ENCODE results near the gene VASN. TPM values are rescaled to one million over a fixed set of nuclear protein-coding genes. Genes with fewer than 3 reads are reported as not detected.

Gene VASN
- total RNA-seq, 1 donor from 2014 or later = 13.0 TPM

DNA sequence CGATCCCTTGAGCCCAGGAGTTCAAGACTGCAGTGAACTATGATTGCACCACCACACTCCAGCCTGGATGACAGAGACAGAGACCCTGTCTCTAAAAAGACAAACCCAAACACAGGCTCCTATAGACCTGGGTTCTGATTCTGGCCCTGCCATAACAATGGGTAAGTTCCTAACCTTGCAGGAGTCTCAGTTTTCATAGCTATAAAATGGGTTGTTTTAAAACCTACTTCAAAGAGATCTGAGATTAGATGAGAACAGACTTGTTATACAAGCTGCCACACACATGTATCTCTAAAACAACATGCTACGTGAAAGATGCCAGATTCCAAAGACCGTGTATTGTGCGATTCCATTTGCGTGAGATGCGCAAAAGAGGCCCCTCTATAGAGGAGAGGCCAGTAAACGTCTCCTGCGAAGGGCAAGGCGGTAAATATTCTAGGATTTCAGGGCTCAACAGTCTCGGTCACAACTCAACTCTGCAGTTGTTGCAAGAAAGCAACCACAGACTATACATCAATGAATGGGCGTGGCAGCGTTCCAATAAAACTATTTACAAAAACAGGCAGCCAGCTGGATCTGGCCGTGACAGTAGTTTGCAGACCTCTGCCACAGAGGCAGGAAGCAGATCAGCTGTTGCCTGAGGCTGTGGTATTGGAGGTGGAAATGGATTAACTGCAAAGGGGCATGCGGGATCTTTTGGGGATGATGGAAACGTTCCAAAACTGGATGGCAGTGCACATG, 38.9 kb downstream of the VASN start:
- peaks cover 11 to 17% (median 14%) of the 10 kb centered on the region in 3 donors for H3K36me3 ChIP-seq (ENCODE audit: control insufficient read depth in 3 of 3, insufficient read depth in 3 of 3, low read length in 3 of 3)
- no peak overlapping the region for H3K27ac ChIP-seq (ENCODE audit: low read depth, low read length)
- H3K9me3 ChIP-seq (ENCODE audit: control insufficient read depth in 3 of 3, low read length in 3 of 3) = no peaks in the 10 kb centered on the region
- H3K4me1 ChIP-seq (ENCODE audit: control insufficient read depth in 3 of 3, insufficient read depth in 3 of 3, low read length in 3 of 3) = peaks cover 34 to 47% (median 35%) of the 10 kb centered on the region in 3 donors
- H3K9ac ChIP-seq (ENCODE audit: low read depth in 1 of 3, low read length in 3 of 3) = peak overlapping the region in 1 of 3 donors; percentile 9
- no peaks in the 10 kb centered on the region for H3K27me3 ChIP-seq (ENCODE audit: control insufficient read depth in 3 of 3, insufficient read depth in 3 of 3, low read length in 3 of 3)
- H3K4me3 ChIP-seq (ENCODE audit: low read length in 3 of 3) = no peak overlapping the region

DNA sequence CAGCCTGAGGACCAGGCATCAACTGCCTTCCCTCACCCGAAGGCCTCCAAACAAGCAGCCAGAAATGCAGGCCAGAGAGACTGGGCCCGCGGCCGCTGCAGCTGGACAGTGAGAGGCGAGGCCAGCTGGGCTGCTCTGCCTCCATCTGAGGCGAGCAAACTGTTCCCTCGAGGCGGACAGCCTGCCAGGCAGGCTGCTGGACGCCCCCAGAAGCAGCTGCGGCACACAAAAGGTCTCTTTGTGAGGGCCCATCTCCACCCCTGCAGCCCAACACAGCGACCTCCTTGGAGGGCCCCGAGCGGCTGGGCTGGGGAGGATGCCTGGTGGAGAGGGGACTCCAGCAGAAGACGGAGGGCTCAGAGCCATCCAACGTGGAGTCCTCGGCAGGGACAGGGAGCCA, 40.0 kb downstream of the VASN start:
- H3K9ac ChIP-seq (ENCODE audit: low read depth in 1 of 3, low read length in 3 of 3) = no peak overlapping the region

DNA sequence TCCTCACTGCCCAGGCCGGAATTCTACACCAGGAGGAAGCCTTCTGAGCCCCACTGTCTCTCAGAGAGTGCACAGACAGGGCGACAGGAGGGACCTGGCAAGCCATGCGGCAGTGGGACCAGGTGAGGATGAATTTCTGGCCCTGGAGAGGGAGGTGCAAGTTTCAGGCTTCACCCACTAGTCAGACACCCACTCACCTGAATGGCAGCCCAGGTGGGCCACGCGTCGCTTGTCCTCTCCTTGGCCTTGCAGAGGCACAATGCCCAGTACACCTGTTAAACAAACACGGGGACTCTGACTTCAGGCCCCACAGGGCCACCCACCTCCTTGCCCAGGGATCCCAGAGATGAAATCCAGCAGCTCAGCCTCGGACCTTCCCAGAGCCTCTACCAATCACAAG, 40.5 kb downstream of the VASN start:
- H3K27me3 ChIP-seq (ENCODE audit: control insufficient read depth in 3 of 3, insufficient read depth in 3 of 3, low read length in 3 of 3) = no peaks in the 10 kb centered on the region
- H3K27ac ChIP-seq (ENCODE audit: low read depth, low read length) = no peak overlapping the region
- H3K9ac ChIP-seq (ENCODE audit: low read depth in 1 of 3, low read length in 3 of 3) = no peak overlapping the region
- peaks cover 11 to 13% (median 12%) of the 10 kb centered on the region in 3 donors for H3K36me3 ChIP-seq (ENCODE audit: control insufficient read depth in 3 of 3, insufficient read depth in 3 of 3, low read length in 3 of 3)
- H3K4me1 ChIP-seq (ENCODE audit: control insufficient read depth in 3 of 3, insufficient read depth in 3 of 3, low read length in 3 of 3) = peaks cover 41 to 51% (median 43%) of the 10 kb centered on the region in 3 donors
- H3K4me3 ChIP-seq (ENCODE audit: low read length in 3 of 3) = no peak overlapping the region
- no peaks in the 10 kb centered on the region for H3K9me3 ChIP-seq (ENCODE audit: control insufficient read depth in 3 of 3, low read length in 3 of 3)

More for the DNA sequence above, 40.0 kb downstream of the VASN start:
- Histone ChIP-seq H3K27me3 (ENCODE audit: control insufficient read depth in 3 of 3, insufficient read depth in 3 of 3, low read length in 3 of 3) (no peaks in the 10 kb centered on the region), H3K4me1 (ENCODE audit: control insufficient read depth in 3 of 3, insufficient read depth in 3 of 3, low read length in 3 of 3) (peaks cover 37 to 49% (median 40%) of the 10 kb centered on the region in 3 donors), H3K9me3 (ENCODE audit: control insufficient read depth in 3 of 3, low read length in 3 of 3) (no peaks in the 10 kb centered on the region), H3K27ac (ENCODE audit: low read depth, low read length) (no peak overlapping the region), H3K4me3 (ENCODE audit: low read length in 3 of 3) (no peak overlapping the region), H3K36me3 (ENCODE audit: control insufficient read depth in 3 of 3, insufficient read depth in 3 of 3, low read length in 3 of 3) (peaks cover 11 to 14% (median 12%) of the 10 kb centered on the region in 3 donors)

- Histone ChIP-seq H3K4me1 (ENCODE audit: control insufficient read depth in 3 of 3, insufficient read depth in 3 of 3, low read length in 3 of 3) (peaks cover 39 to 49% (median 41%) of the 10 kb centered on the region in 3 donors), H3K27ac (ENCODE audit: low read depth, low read length) (no peak overlapping the region), H3K9ac (ENCODE audit: low read depth in 1 of 3, low read length in 3 of 3) (no peak overlapping the region), H3K4me3 (ENCODE audit: low read length in 3 of 3) (no peak overlapping the region), H3K36me3 (ENCODE audit: control insufficient read depth in 3 of 3, insufficient read depth in 3 of 3, low read length in 3 of 3) (peaks cover 6 to 8% (median 6%) of the 10 kb centered on the region in 3 donors), H3K9me3 (ENCODE audit: control insufficient read depth in 3 of 3, low read length in 3 of 3) (no peaks in the 10 kb centered on the region), H3K27me3 (ENCODE audit: control insufficient read depth in 3 of 3, insufficient read depth in 3 of 3, low read length in 3 of 3) (no peaks in the 10 kb centered on the region)
These were observed 41.2 kb downstream of the VASN start for GRCh38 chr16:4412854-4413253.

DNA sequence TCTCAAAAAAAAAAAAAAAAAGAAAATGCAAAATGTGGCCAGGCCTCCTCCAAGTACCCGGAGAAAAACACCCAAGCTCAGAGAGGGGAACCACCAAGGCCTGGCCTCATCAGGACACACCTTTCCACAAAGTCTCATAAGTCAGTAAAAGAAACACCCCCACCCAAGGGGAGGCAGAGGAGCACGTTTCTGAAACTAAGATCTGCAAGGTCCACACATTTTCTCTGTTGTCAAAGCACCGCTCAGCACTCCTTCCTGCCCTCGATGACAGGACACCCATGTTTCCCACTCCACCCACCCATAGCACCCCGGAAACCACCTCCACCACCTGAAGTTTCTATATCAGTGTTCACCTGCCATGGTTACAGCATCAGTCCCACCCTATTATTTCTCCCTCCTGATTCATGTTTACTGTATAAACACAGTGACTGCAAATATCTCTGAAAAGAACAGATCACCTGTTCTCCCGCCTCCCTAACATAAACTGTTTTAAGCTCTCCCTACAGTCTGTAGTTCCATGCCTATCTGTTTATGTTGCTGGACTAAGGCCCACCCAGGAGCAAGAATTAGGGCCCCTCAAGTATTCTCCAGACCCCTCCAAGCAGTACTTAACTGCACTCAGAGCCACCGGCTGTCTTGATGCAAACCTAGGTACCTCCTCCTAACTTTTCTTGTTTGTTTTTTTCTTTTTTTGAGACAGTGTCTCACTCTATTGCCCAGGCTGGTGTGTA, 42.7 kb downstream of the VASN start:
- Histone ChIP-seq H3K9ac (ENCODE audit: low read depth in 1 of 3, low read length in 3 of 3) (no peak overlapping the region), H3K4me3 (ENCODE audit: low read length in 3 of 3) (no peak overlapping the region)

GRCh38 chr16:4415538-4416199, 44.0 kb downstream of the VASN start:
- peak overlapping the region; percentile 68 to 88 (median 83) for H3K4me3 ChIP-seq (ENCODE audit: low read length in 3 of 3)
- peaks cover 22 to 27% (median 23%) of the 10 kb centered on the region in 3 donors for H3K4me1 ChIP-seq (ENCODE audit: control insufficient read depth in 3 of 3, insufficient read depth in 3 of 3, low read length in 3 of 3)
- H3K9ac ChIP-seq (ENCODE audit: low read depth in 1 of 3, low read length in 3 of 3) = peak overlapping the region; percentile 73 to 80 (median 74)
- H3K36me3 ChIP-seq (ENCODE audit: control insufficient read depth in 3 of 3, insufficient read depth in 3 of 3, low read length in 3 of 3) = peaks cover 2 to 7% (median 3%) of the 10 kb centered on the region in 3 donors
- H3K9me3 ChIP-seq (ENCODE audit: control insufficient read depth in 3 of 3, low read length in 3 of 3) = no peaks in the 10 kb centered on the region
- H3K27ac ChIP-seq (ENCODE audit: low read depth, low read length) = peak overlapping the region; percentile 68
- H3K27me3 ChIP-seq (ENCODE audit: control insufficient read depth in 3 of 3, insufficient read depth in 3 of 3, low read length in 3 of 3) = no peaks in the 10 kb centered on the region

More for the DNA sequence above, 42.7 kb downstream of the VASN start:
- H3K27me3 ChIP-seq (ENCODE audit: control insufficient read depth in 3 of 3, insufficient read depth in 3 of 3, low read length in 3 of 3) = no peaks in the 10 kb centered on the region
- H3K9me3 ChIP-seq (ENCODE audit: control insufficient read depth in 3 of 3, low read length in 3 of 3) = no peaks in the 10 kb centered on the region
- H3K36me3 ChIP-seq (ENCODE audit: control insufficient read depth in 3 of 3, insufficient read depth in 3 of 3, low read length in 3 of 3) = peaks cover 2 to 7% (median 3%) of the 10 kb centered on the region in 3 donors
- peaks cover 30 to 38% (median 32%) of the 10 kb centered on the region in 3 donors for H3K4me1 ChIP-seq (ENCODE audit: control insufficient read depth in 3 of 3, insufficient read depth in 3 of 3, low read length in 3 of 3)
- no peak overlapping the region for H3K27ac ChIP-seq (ENCODE audit: low read depth, low read length)

GRCh38 chr16:4416200-4417032, 44.8 kb downstream of the VASN start, which contains the start of gene CORO7:
Gene CORO7 (minus strand): TSS chr16:4416596. CDS start chr16:4416518, 78 bp downstream.
- Histone ChIP-seq H3K9ac (ENCODE audit: low read depth in 1 of 3, low read length in 3 of 3) (peak within 1 kb of the TSS; percentile 73 to 85 (median 74)), H3K9me3 (ENCODE audit: control insufficient read depth in 3 of 3, low read length in 3 of 3) (no peaks in the 10 kb centered on the region), H3K27me3 (ENCODE audit: control insufficient read depth in 3 of 3, insufficient read depth in 3 of 3, low read length in 3 of 3) (no peaks in the 10 kb centered on the region), H3K4me3 (ENCODE audit: low read length in 3 of 3) (peak within 1 kb of the TSS; percentile 82 to 88 (median 83)), H3K4me1 (ENCODE audit: control insufficient read depth in 3 of 3, insufficient read depth in 3 of 3, low read length in 3 of 3) (peaks cover 16 to 25% (median 21%) of the 10 kb centered on the region in 3 donors), H3K27ac (ENCODE audit: low read depth, low read length) (peak within 1 kb of the TSS; percentile 68), H3K36me3 (ENCODE audit: control insufficient read depth in 3 of 3, insufficient read depth in 3 of 3, low read length in 3 of 3) (peaks cover 2 to 7% (median 3%) of the 10 kb centered on the region in 3 donors)

DNA sequence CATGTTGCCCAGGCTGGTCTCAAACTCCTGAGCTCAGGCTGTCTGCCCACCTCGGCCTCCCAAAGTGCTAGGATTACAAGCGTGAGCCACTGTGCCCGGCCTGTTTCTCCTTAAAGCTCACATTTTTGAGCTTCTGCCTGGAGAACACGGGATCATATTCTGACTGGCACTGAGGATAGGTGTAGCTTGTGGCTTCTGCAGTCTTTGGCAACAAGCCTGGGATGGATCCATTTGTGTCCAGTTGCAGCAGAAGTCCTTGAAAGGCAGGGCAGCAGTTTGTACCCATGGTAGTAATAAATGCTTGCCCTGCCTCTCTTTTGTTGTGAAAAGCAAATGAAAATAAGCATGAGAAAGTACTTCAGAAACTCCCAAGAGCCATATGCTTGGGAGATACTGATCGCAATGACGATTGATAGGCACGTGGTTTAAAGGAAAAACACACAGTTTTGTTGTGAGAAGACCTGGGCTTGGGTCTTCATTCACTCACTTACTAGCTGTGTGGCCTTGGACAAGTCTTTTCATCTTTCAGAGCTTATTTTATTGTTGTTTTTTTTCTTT, 47.8 kb downstream of the VASN start:
- Histone ChIP-seq H3K4me1 (ENCODE audit: control insufficient read depth in 3 of 3, insufficient read depth in 3 of 3, low read length in 3 of 3) (peaks cover 15 to 17% (median 15%) of the 10 kb centered on the region in 3 donors), H3K4me3 (ENCODE audit: low read length in 3 of 3) (no peak overlapping the region), H3K27me3 (ENCODE audit: control insufficient read depth in 3 of 3, insufficient read depth in 3 of 3, low read length in 3 of 3) (no peaks in the 10 kb centered on the region), H3K9me3 (ENCODE audit: control insufficient read depth in 3 of 3, low read length in 3 of 3) (no peaks in the 10 kb centered on the region), H3K27ac (ENCODE audit: low read depth, low read length) (no peak overlapping the region), H3K36me3 (ENCODE audit: control insufficient read depth in 3 of 3, insufficient read depth in 3 of 3, low read length in 3 of 3) (no peaks in the 10 kb centered on the region), H3K9ac (ENCODE audit: low read depth in 1 of 3, low read length in 3 of 3) (no peak overlapping the region)

Measured in skeletal muscle tissue (tissue), 4 donors.